Ishikawa (cell line): Measurements from ENCODE around the gene SPOP.

ENCODE experiments used
- CREB1 ChIP-seq: IDR thresholded peaks from 2 replicates; pipeline ENCODE4 v1.6.1; 2012; ENCODE audit warnings: low read depth
- EGR1 ChIP-seq: IDR thresholded peaks from 2 replicates; pipeline ENCODE4 v1.6.1; 2012
- EP300 ChIP-seq: IDR thresholded peaks from 2 replicates; pipeline ENCODE4 v1.6.1; 2012; ENCODE audit warnings: borderline replicate concordance
- FOXM1 ChIP-seq: IDR thresholded peaks from 2 replicates; pipeline ENCODE4 v1.6.1; 2012; ENCODE audit warnings: low read depth, borderline replicate concordance
- MAX ChIP-seq: IDR thresholded peaks from 2 replicates; pipeline ENCODE4 v1.6.1; 2012
- NFIC ChIP-seq: IDR thresholded peaks from 2 replicates; pipeline ENCODE4 v1.6.1; 2012
- RAD21 ChIP-seq: IDR thresholded peaks from 2 replicates; pipeline ENCODE4 v1.6.1; 2012; ENCODE audit warnings: low read depth
- REST ChIP-seq: IDR thresholded peaks from 2 replicates; pipeline ENCODE4 v1.6.1; 2012; ENCODE audit warnings: low read depth, mild to moderate bottlenecking
- TAF1 ChIP-seq: IDR thresholded peaks from 2 replicates; pipeline ENCODE4 v1.6.1; 2012; ENCODE audit warnings: low read depth, mild to moderate bottlenecking
- TCF12 ChIP-seq: IDR thresholded peaks from 2 replicates; pipeline ENCODE4 v1.6.1; 2012; ENCODE audit warnings: low read depth
- TEAD4 ChIP-seq: IDR thresholded peaks from 2 replicates; pipeline ENCODE4 v1.6.1; 2012
- YY1 ChIP-seq: IDR thresholded peaks from 2 replicates; pipeline ENCODE4 v1.6.1; 2012; ENCODE audit warnings: low read depth

GRCh38 chr17:49554694-49555494 lies 123.0 kb downstream of the SPOP start:
- TF ChIP-seq YY1 = no peak
- TF ChIP-seq TEAD4 = no peak
- TF ChIP-seq RAD21 = no peak
- TF ChIP-seq EP300 = no peak
- TF ChIP-seq TAF1 = no peak
- TF ChIP-seq FOXM1 = no peak
- no peak for TF ChIP-seq REST
- TF ChIP-seq NFIC = no peak
- TF ChIP-seq CREB1 = no peak
- TF ChIP-seq EGR1 = no peak
- no peak for TF ChIP-seq MAX
- no peak for TF ChIP-seq TCF12
